GM12878 (cell line): Measurements from ENCODE around the gene AKT3. TPM values are rescaled to one million over a fixed set of nuclear protein-coding genes. Genes with fewer than 3 reads are reported as not detected.

ENCODE experiments used
- ATAC-seq: fragments of 200-7000 bp; cut with Tn5 transposase; 3 replicates; pipeline ENCODE4 v1.9.1; 2020; ENCODE audit warnings: mild to moderate bottlenecking, moderate library complexity
- BruUV-seq: library from RNA; stranded (reverse); fragments of 400-500 nt; replicated peaks from 2 replicates; lab custom pipeline; 2021; lab: Mats Ljungman, UMichigan
- CTCF ChIA-PET: fragments of 300-600 bp; sonication (Branson Sonifier 250); formaldehyde crosslinking; extraction: SDS; loops from one replicate; lab custom pipeline; 2021; ENCODE audit warnings: inconsistent platforms; lab: Yijun Ruan, JAX
- POLR2A ChIA-PET: fragments of 350-600 bp; formaldehyde crosslinking; extraction: SDS; loops from one replicate; lab custom pipeline; 2021; ENCODE audit warnings: inconsistent platforms; lab: Charles Lee
- RAD21 ChIA-PET: fragments of 300-600 bp; sonication (Branson Sonifier 250); formaldehyde crosslinking; loops from one replicate; lab custom pipeline; 2023; ENCODE audit warnings: antibody characterized with exemption; ENCODE audit not compliant: unreplicated experiment; lab: Charles Lee
- SMC1A ChIA-PET: fragments of 300-600 bp; sonication (Branson Sonifier 250); formaldehyde crosslinking; loops from one replicate; lab custom pipeline; 2023; ENCODE audit not compliant: unreplicated experiment, uncharacterized antibody; lab: Charles Lee
- DNase-seq: peaks from one replicate; pipeline ENCODE4 v3.0.0-alpha.2; 2011; ENCODE audit warnings: low read depth, low spot score
- FAIRE-seq: peaks from 3 replicates; lab custom pipeline; 2011; peaks lifted over from hg19 to GRCh38; lab: Jason Lieb, UNC
- H2AFZ ChIP-seq: 2 replicates; pipeline ENCODE4 v1.6.0; 2011; ENCODE audit warnings: low read depth, low read length, control low read depth; ENCODE audit not compliant: control insufficient read depth
- H3K27ac ChIP-seq: 2 replicates; pipeline ENCODE4 v1.5.1; 2011; ENCODE audit warnings: control low read depth; ENCODE audit not compliant: control insufficient read depth, insufficient read depth
- H3K27me3 ChIP-seq, 2 experiments: replicated peaks in 1 of 2; 2 replicates each; pipeline versions ENCODE4 v1.6.0 to v1.6.1; 2011; ENCODE audit warnings: low read length in 1 of 2; ENCODE audit not compliant: control insufficient read depth in 2 of 2, insufficient read depth in 2 of 2
- H3K36me3 ChIP-seq, 2 experiments: 2 replicates each; pipeline ENCODE4 v1.5.1; 2011; ENCODE audit warnings: low read length in 1 of 2; ENCODE audit not compliant: control insufficient read depth in 2 of 2, insufficient read depth in 2 of 2
- H3K4me1 ChIP-seq: 2 replicates; pipeline ENCODE4 v1.6.1; 2011; ENCODE audit warnings: mild to moderate bottlenecking, low read length, moderate library complexity, mixed read lengths; ENCODE audit not compliant: control insufficient read depth, insufficient read depth
- H3K4me2 ChIP-seq: 2 replicates; pipeline ENCODE4 v1.6.0; 2011; ENCODE audit warnings: control low read depth; ENCODE audit not compliant: control insufficient read depth, insufficient read depth
- H3K4me3 ChIP-seq: fragments of 200-600 bp; sonication (generic); 2 replicates; pipeline ENCODE4 v1.5.1; 2016
- H3K79me2 ChIP-seq: 2 replicates; pipeline ENCODE4 v1.6.0; 2011; ENCODE audit warnings: low read length; ENCODE audit not compliant: control insufficient read depth, insufficient read depth
- H3K9ac ChIP-seq: 2 replicates; pipeline ENCODE4 v1.8.0; 2011; ENCODE audit warnings: low read length, control low read depth, mixed read lengths; ENCODE audit not compliant: control insufficient read depth, insufficient read depth
- H3K9me3 ChIP-seq: replicated peaks from 3 replicates; pipeline ENCODE4 v1.5.1; 2011; ENCODE audit warnings: mild to moderate bottlenecking, low read length; ENCODE audit not compliant: control insufficient read depth, insufficient read depth
- H4K20me1 ChIP-seq: 2 replicates; pipeline ENCODE4 v1.6.0; 2011; ENCODE audit not compliant: control insufficient read depth, insufficient read depth
- ASH2L ChIP-seq: fragments of 300-600, 200-600 bp; sonication (generic); IDR thresholded peaks from 2 replicates; pipeline ENCODE4 v1.6.1; 2017; ENCODE audit warnings: low read depth, mild to moderate bottlenecking, borderline replicate concordance
- CHD1 ChIP-seq: IDR thresholded peaks from 2 replicates; pipeline ENCODE4 v1.6.1; 2012; ENCODE audit warnings: low read depth, low read length, improper control_type of control experiment
- CHD4 ChIP-seq: fragments of 200-600 bp; sonication (generic); IDR thresholded peaks from 2 replicates; pipeline ENCODE4 v1.6.1; 2016; ENCODE audit warnings: mild to moderate bottlenecking
- ELK1 ChIP-seq: IDR thresholded peaks from 2 replicates; pipeline ENCODE4 v1.6.1; 2012; ENCODE audit warnings: low read depth, low read length, improper control_type of control experiment
- ESRRA ChIP-seq: IDR thresholded peaks from 2 replicates; pipeline ENCODE4 v1.6.1; 2012; ENCODE audit warnings: mild to moderate bottlenecking, low read length, improper control_type of control experiment
- EZH2 ChIP-seq: IDR thresholded peaks from 2 replicates; pipeline ENCODE4 v1.6.1; 2012; ENCODE audit warnings: low read depth, mild to moderate bottlenecking, control low read depth, inconsistent platforms, low read length, borderline replicate concordance; ENCODE audit not compliant: control insufficient read depth
- HCFC1 ChIP-seq: fragments of 150-350 bp; IDR thresholded peaks from 2 replicates; pipeline ENCODE4 v1.6.1; 2014; ENCODE audit warnings: low read length
- KAT2A ChIP-seq: conservative IDR thresholded peaks from 2 replicates; pipeline ENCODE4 v1.6.1; 2011; ENCODE audit warnings: low read depth, low read length; ENCODE audit not compliant: control insufficient read depth
- PAX8 ChIP-seq: fragments of 450-650 bp; IDR thresholded peaks from 2 replicates; pipeline ENCODE4 v1.6.1; 2017; ENCODE audit warnings: mild to moderate bottlenecking, moderate library complexity
- PML ChIP-seq: IDR thresholded peaks from 2 replicates; pipeline ENCODE4 v1.6.1; 2012; ENCODE audit warnings: low read length, inconsistent platforms
- POLR2AphosphoS2 ChIP-seq: IDR thresholded peaks from 2 replicates; pipeline ENCODE4 v1.6.1; 2011; ENCODE audit warnings: low read depth, mild to moderate bottlenecking, low read length, improper control_type of control experiment, moderate library complexity
- RELB ChIP-seq: fragments of 450-650 bp; IDR thresholded peaks from 2 replicates; pipeline ENCODE4 v1.6.1; 2017; ENCODE audit warnings: low read depth, mild to moderate bottlenecking, moderate library complexity
- SKIL ChIP-seq: fragments of 450-650 bp; IDR thresholded peaks from 2 replicates; pipeline ENCODE4 v1.6.1; 2017; ENCODE audit warnings: mild to moderate bottlenecking, low read depth, inconsistent platforms; ENCODE audit not compliant: poor library complexity, severe bottlenecking
- SMAD1 ChIP-seq: fragments of 450-650 bp; IDR thresholded peaks from 2 replicates; pipeline ENCODE4 v1.6.1; 2018; ENCODE audit warnings: mild to moderate bottlenecking, low read depth; ENCODE audit not compliant: partially characterized antibody
- SUPT20H ChIP-seq: IDR thresholded peaks from 2 replicates; pipeline ENCODE4 v1.6.1; 2011; ENCODE audit warnings: low read depth, mild to moderate bottlenecking, low read length, moderate library complexity, borderline replicate concordance; ENCODE audit not compliant: control insufficient read depth
- WGBS: methylation state at CpG from one replicate; pipeline ENCODE4 v1.1.6; 2016; ENCODE audit warnings: low lambda C conversion rate; ENCODE audit not compliant: insufficient replicate concordance, insufficient coverage; ENCODE audit errors: missing lambda C conversion rate; 5-methylcytosine and 5-hydroxymethylcytosine counted together
- in situ Hi-C: fragments of 300-500 bp; cut with MboI; formaldehyde crosslinking; loops from 9 replicates; pipeline ENCODE4 v1.14.3; 2018; ENCODE audit warnings: mixed read lengths
- intact Hi-C: fragments of 100-400 bp; cut with micrococcal nuclease; formaldehyde crosslinking; loops from one replicate; pipeline ENCODE4 v1.14.2; 2022; ENCODE audit not compliant: unreplicated experiment
- polyA plus RNA-seq, 11 experiments: library from polyadenylated mRNA; depleted of rRNA in 4 of 11; unstranded in 6 of 11; stranded (reverse) in 5 of 11; fragments of >200 nt; fragmentation: Nextera tagmentation in 4 of 11; fragmentation: Illumina TruSeq in 1 of 11; extraction: Ambion mirVana in 4 of 11; extraction: Trizol in 1 of 11; gene quantifications; 1 replicate in 1 of 11; 2 replicates in 10 of 11; pipeline versions ENCODE4 v1.2.1 to v1.2.3, GENCODE V29; 2011 to 2016; ENCODE audit warnings: inconsistent platforms in 2 of 11, missing spikeins in 2 of 11, low read depth in 1 of 11
- total RNA-seq, 4 experiments: library from RNA; depleted of rRNA in 3 of 4; stranded (reverse); fragments of >200 nt in 3 of 4; fragmentation: Illumina TruSeq in 1 of 4; extraction: Trizol in 1 of 4; gene quantifications; 2 replicates each; pipeline versions ENCODE4 v1.2.1 to v1.2.3, GENCODE V29; 2013 to 2021

Gene AKT3
- total and polyA plus RNA-seq, 10 of the 15 experiments (the other 5 are each of a cell fraction or from before 2014, with no cell fraction given): 0.03 to 0.56 (median 0.19) TPM

- no peak for TF ChIP-seq SUPT20H
- no peak for TF ChIP-seq KAT2A
- no peak for TF ChIP-seq ASH2L
- no peak for TF ChIP-seq ELK1
- no peak for TF ChIP-seq HCFC1
- no peak for TF ChIP-seq EZH2
- TF ChIP-seq PAX8: no peak
These were observed 103.3 kb downstream of the AKT3 start (continued) for GRCh38 chr1:243746751-243747150.

- no TSS peak for BruUV-seq
- Histone ChIP-seq H2AFZ (no peak overlapping the region), H3K4me2 (no peak overlapping the region), H4K20me1 (no peaks in the 10 kb centered on the region), H3K79me2 (no peaks in the 10 kb centered on the region), H3K9ac (no peak overlapping the region), H3K4me1 (no peaks in the 10 kb centered on the region), H3K36me3 (no peaks in the 10 kb centered on the region), H3K4me3 (no peak overlapping the region), H3K27me3 (no peaks in the 10 kb centered on the region), H3K27ac (no peak overlapping the region), H3K9me3 (no peaks in the 10 kb centered on the region)
- ATAC-seq (no peak), DNase-seq (no peak), FAIRE-seq (no peak)
- POLR2A ChIA-PET: no interaction called here
- RAD21 ChIA-PET: interaction anchor here (0.7 to 2.3 kb wide), 4 partner anchors 20 to 402 kb away, joined by 3 to 11 read pairs (median 5); no protein-coding TSS in a partner anchor
- in situ Hi-C loops (loop anchor here (10.0 kb wide), 1 partner anchor 401 kb away; no protein-coding TSS in a partner anchor), intact Hi-C loops (loop anchor here (5.0 kb wide), 2 partner anchors 148 to 338 kb away; no protein-coding TSS in a partner anchor)
- SMC1A ChIA-PET: interaction anchor here (1.0 to 2.5 kb wide), 7 partner anchors 9 to 401 kb away, joined by 3 to 17 read pairs (median 6); no protein-coding TSS in a partner anchor
- WGBS: 97% methylated on average over 4 of the region's 4 CpGs
- CTCF ChIA-PET: interaction anchor here (0.6 to 3.1 kb wide), 9 partner anchors 17 to 554 kb away, joined by 3 to 14 read pairs (median 5); no protein-coding TSS in a partner anchor
- TF ChIP-seq SMAD1: no peak
- TF ChIP-seq CHD1: no peak
- TF ChIP-seq POLR2AphosphoS2: no peak
- TF ChIP-seq CHD4: no peak
- no peak for TF ChIP-seq SKIL
- TF ChIP-seq PML: no peak
- no peak for TF ChIP-seq ESRRA
- no peak for TF ChIP-seq RELB
These were observed 104.7 kb downstream of the AKT3 start for GRCh38 chr1:243745356-243745755.
